Suprapubic skin (tissue), 4 donors: Measurements from ENCODE around the gene LRRC37B. TPM values are rescaled to one million over a fixed set of nuclear protein-coding genes. Genes with fewer than 3 reads are reported as not detected.
"Not testable (repeated sequence)": the region's sequence is repeated elsewhere in the genome, so short reads cannot be mapped to it uniquely, and the experiment has no call there.

Experiments used
- DNase-seq, 2 donors: peaks; one replicate each; pipeline ENCODE4 v3.0.0-alpha.2; 2019; ENCODE audit warnings: low spot score in 2 of 2
- H3K27ac ChIP-seq: fragments of 200-600 bp; sonication (generic); one replicate; pipeline ENCODE4 v1.5.1; 2019
- H3K27me3 ChIP-seq: fragments of 200-600 bp; sonication (generic); one replicate; pipeline ENCODE4 v1.5.1; 2019
- H3K36me3 ChIP-seq: fragments of 200-600 bp; sonication (generic); one replicate; pipeline ENCODE4 v1.5.1; 2019
- H3K4me1 ChIP-seq: fragments of 200-600 bp; sonication (generic); one replicate; pipeline ENCODE4 v1.5.1; 2019
- H3K4me3 ChIP-seq: fragments of 200-600 bp; sonication (generic); one replicate; pipeline ENCODE4 v1.5.1; 2019; ENCODE audit warnings: mild to moderate bottlenecking
- H3K9me3 ChIP-seq: fragments of 200-600 bp; sonication (generic); one replicate; pipeline ENCODE4 v1.5.1; 2019
- WGBS: methylation state at CpG from one replicate; pipeline ENCODE4 v1.1.5; 2018; 5-methylcytosine and 5-hydroxymethylcytosine counted together
- total RNA-seq, 4 donors: library from RNA; depleted of rRNA; stranded (reverse); fragments of >200 nt; gene quantifications; one replicate each; pipeline ENCODE4 v1.1.0, GENCODE V29; 2016
- TF ChIP-seq, protein P1 (sequence below), 2 donors: fragments of 200-600 bp in 1 of 2; fragments of 450-650 bp in 1 of 2; sonication (generic) in 1 of 2; IDR thresholded peaks; one replicate each; pipeline ENCODE4 v1.5.1; 2016 to 2019; ENCODE audit warnings: antibody characterized with exemption in 2 of 2, mild to moderate bottlenecking in 1 of 2, moderate library complexity in 1 of 2

The LRRC37B gene
- total RNA-seq, 4 donors from 2014 or later, result 17.8 to 116 (median 30.2) TPM

DNA sequence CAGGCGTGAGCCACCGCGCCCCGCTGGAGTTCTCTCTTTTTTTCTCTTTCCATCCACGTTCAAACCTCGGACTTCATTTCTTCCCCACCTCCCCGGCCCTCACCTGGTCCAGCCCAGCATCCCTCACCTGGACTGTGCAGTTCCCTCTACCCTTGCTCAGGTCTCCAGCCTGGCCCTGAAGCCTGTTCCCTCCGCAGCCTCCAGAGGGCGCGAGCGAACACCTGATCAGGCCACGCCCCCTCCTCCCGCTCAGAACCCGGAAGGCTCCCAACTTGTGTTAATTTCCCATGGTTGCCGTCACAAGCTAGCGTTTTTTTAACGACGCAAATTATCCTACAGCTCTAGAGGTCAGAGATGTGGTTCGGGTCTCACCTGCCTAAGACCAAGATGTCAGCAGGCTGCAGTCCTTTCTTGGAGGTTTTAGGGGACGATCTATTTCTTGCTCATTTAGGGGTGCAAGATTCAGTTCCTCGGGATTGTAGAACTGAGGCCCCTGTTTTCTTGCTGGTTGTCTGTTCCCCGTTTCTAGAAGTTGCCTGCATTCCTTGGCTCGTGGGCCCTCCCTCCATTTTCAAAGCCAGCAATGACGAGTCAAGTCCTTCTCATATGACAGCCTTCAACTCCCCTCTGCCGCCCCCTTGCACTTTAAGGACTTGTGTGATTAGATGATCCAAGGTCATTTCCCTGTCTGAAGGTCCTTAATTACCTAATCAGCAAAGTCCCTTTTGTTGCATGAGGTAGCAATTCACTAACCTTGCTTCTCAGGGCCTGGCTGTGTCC, 59.9 kb downstream of the LRRC37B start:
- H3K4me3 ChIP-seq, result peak overlapping the region; percentile 22
- not testable (repeated sequence) for H3K4me1 ChIP-seq, H3K27me3 ChIP-seq, H3K9me3 ChIP-seq, H3K27ac ChIP-seq, DNase-seq, H3K36me3 ChIP-seq
- WGBS, result 59% methylated on average over 14 of the region's 25 CpGs
- TF ChIP-seq, protein P1, sequence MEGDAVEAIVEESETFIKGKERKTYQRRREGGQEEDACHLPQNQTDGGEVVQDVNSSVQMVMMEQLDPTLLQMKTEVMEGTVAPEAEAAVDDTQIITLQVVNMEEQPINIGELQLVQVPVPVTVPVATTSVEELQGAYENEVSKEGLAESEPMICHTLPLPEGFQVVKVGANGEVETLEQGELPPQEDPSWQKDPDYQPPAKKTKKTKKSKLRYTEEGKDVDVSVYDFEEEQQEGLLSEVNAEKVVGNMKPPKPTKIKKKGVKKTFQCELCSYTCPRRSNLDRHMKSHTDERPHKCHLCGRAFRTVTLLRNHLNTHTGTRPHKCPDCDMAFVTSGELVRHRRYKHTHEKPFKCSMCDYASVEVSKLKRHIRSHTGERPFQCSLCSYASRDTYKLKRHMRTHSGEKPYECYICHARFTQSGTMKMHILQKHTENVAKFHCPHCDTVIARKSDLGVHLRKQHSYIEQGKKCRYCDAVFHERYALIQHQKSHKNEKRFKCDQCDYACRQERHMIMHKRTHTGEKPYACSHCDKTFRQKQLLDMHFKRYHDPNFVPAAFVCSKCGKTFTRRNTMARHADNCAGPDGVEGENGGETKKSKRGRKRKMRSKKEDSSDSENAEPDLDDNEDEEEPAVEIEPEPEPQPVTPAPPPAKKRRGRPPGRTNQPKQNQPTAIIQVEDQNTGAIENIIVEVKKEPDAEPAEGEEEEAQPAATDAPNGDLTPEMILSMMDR (IDR thresholded peaks at IDR 0.05), result peak in 1 of 2 donors; percentile 60

DNA sequence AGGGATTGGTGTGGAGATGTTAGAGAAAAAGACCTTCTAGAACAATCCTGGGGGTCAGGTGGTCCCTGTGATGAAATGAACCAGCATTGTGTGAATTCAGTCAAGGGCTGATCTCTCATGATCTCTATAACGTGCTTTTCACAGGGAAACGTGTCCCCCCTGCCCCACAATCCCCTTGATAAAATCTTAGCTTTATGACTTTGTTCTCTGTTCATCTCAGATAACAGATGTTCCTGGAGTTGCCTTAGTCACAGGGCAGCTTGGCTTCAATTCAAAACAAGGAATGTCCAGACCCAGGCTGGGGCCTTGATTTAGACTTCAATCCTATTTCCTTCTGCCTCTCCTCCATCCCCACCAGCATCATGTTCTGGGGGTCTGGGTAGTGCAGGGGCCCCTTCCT, 61.9 kb downstream of the LRRC37B start:
- H3K9me3 ChIP-seq, H3K4me3 ChIP-seq, H3K4me1 ChIP-seq, H3K27me3 ChIP-seq, H3K36me3 ChIP-seq, DNase-seq, H3K27ac ChIP-seq: not testable (repeated sequence)
- WGBS, result 81% methylated on average over 2 of the region's 2 CpGs

GRCh38 chr17:32071961-32072360, 64.8 kb downstream of the LRRC37B start:
- not testable (repeated sequence) for H3K27ac ChIP-seq, H3K27me3 ChIP-seq, H3K36me3 ChIP-seq, H3K4me3 ChIP-seq, H3K4me1 ChIP-seq, H3K9me3 ChIP-seq, DNase-seq
- WGBS, result 60% methylated on average over 2 of the region's 4 CpGs

GRCh38 chr17:32073131-32073530, 65.9 kb downstream of the LRRC37B start:
- H3K27ac ChIP-seq, H3K4me3 ChIP-seq, H3K4me1 ChIP-seq, DNase-seq, H3K36me3 ChIP-seq, H3K27me3 ChIP-seq, H3K9me3 ChIP-seq: not testable (repeated sequence)
- 95% methylated on average over 2 of the region's 4 CpGs for WGBS

DNA sequence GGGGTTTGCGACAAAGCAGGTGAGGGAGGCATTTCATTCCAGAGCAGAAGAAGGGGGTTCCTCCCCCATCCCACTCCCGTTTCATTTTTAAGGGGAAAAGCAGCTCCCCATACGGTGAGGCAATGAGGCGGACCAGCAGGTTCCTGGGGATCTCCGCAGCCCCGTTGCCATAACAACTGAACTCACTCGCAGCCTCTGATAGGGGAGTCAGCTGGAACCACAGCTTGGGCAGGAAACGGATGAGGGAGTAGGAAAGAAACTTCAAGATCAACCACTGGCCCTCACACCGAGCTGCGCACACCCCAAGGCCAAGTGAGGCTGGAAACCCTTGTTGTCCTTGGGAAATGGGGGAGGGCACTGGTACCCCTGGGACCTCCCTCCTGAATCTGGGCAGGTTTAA, 72.6 kb downstream of the LRRC37B start:
- DNase-seq, H3K9me3 ChIP-seq, H3K36me3 ChIP-seq, H3K4me3 ChIP-seq, H3K27me3 ChIP-seq, H3K27ac ChIP-seq, H3K4me1 ChIP-seq: not testable (repeated sequence)
- 1% methylated on average over 8 of the region's 10 CpGs for WGBS

DNA sequence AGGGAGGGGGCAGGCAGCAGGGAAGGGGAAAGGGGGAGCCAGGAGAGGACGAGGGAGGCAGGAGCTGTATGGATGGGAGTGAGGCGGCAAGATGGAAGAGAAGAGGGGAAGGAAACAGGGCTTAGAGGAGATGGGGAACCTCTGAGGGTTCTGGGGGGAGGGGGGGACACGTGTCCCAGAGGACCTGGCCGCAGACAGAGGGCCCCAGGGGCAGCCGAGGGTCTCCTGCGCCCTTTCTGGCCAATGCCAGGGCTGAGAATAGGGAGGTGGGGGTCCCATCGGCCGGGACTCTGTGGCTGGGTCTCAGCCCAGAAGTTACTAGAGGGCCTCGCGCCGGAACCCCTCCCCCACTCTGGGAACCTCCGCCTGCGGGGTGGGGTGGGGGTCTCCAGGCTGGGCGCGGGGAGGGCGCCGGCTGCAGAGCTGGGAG, 76.4 kb downstream of the LRRC37B start:
- not testable (repeated sequence) for H3K4me1 ChIP-seq, H3K36me3 ChIP-seq, H3K9me3 ChIP-seq, H3K27ac ChIP-seq, DNase-seq, H3K27me3 ChIP-seq
- WGBS, result under 1% methylated on average over 13 of the region's 17 CpGs
- H3K4me3 ChIP-seq, result peak overlapping the region; percentile 53

DNA sequence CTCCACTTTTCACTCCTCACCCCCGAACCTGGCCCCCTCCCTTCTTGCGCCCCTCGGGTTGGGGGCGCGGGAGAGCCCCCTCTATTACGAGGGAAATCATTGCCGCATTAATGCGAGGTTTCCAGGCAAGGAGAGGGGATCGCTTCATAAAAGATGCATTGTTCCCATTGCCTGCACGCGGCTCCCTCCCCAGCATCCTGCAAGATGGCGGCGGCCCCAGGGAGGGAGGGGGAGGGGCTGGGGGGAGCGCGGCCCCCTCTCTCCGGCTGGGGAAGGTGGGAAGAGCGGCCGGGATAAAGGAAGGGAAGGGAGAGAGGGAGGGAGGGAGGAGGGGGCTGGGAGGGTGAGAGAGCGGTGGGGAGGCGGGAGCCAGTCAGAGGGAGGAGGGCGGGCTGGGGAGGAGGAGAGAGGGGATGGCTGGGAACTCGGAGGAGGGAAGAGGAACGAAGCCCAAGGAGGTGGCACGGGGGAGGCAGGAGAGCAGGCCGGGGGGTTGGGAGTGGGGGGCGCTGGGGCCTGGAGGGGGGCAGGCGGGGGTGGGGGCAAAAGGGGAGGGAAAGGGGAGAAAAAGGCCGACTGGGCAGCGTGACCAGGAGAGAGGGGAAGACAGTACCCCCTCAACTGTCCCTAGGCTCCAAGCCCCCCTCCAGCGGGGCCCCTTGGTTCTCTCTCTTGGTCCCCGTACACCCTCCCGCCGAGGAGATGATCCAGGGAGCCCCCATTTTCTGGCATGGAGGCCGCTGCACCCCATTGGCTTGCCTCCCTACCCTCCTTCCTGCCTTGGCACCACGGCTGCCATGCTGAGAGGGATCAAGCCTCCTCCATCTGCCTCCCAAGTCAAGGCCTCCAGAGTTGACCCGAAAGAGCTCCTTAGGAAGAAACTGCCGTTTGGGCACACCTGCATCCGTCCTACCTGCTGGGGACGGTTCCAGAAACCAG, 77.1 kb downstream of the LRRC37B start:
- not testable (repeated sequence) for H3K27ac ChIP-seq, H3K27me3 ChIP-seq, DNase-seq, H3K36me3 ChIP-seq, H3K9me3 ChIP-seq, H3K4me1 ChIP-seq
- H3K4me3 ChIP-seq, result peak overlapping the region; percentile 53
- 2% methylated on average over 11 of the region's 39 CpGs for WGBS

GRCh38 chr17:32084942-32085829, 78.0 kb downstream of the LRRC37B start:
- not testable (repeated sequence) for H3K4me3 ChIP-seq, H3K27me3 ChIP-seq, H3K9me3 ChIP-seq, H3K36me3 ChIP-seq, DNase-seq, H3K4me1 ChIP-seq, H3K27ac ChIP-seq
- 34% methylated on average over 11 of the region's 30 CpGs for WGBS

DNA sequence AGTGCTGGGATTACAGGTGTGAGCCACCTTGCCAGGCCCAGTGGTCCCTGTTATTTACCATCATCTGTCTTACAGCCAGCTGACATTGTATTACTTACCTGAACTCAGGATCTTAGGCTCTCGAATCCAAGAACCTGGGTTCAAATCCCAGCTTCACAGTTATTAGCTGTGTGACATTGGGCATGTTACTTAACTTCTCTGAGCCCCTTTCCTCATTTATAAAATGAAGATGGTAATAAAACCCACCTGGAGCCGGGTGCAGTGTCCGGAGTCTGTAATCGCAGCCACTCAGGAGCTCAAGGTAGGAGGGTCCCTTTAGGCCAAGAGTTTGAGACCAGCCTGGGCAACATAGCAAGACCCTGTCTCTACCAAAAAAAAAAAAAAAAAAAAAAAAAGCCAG, 79.7 kb downstream of the LRRC37B start:
- 93% methylated on average over 4 of the region's 4 CpGs for WGBS
- not testable (repeated sequence) for H3K27me3 ChIP-seq, H3K36me3 ChIP-seq, DNase-seq, H3K27ac ChIP-seq, H3K9me3 ChIP-seq, H3K4me3 ChIP-seq, H3K4me1 ChIP-seq

GRCh38 chr17:32092062-32092461, 84.9 kb downstream of the LRRC37B start:
- not testable (repeated sequence) for H3K4me1 ChIP-seq, H3K9me3 ChIP-seq, H3K36me3 ChIP-seq, DNase-seq, H3K27me3 ChIP-seq, H3K27ac ChIP-seq, H3K4me3 ChIP-seq
- 78% methylated on average over 1 of the region's 1 CpG for WGBS
